ENCODE results near the gene INPP4A.

Gene INPP4A

GRCh38 chr2:98547092-98547790 lies 102.6 kb downstream of the INPP4A start:
- no peak for DNase-seq

DNA sequence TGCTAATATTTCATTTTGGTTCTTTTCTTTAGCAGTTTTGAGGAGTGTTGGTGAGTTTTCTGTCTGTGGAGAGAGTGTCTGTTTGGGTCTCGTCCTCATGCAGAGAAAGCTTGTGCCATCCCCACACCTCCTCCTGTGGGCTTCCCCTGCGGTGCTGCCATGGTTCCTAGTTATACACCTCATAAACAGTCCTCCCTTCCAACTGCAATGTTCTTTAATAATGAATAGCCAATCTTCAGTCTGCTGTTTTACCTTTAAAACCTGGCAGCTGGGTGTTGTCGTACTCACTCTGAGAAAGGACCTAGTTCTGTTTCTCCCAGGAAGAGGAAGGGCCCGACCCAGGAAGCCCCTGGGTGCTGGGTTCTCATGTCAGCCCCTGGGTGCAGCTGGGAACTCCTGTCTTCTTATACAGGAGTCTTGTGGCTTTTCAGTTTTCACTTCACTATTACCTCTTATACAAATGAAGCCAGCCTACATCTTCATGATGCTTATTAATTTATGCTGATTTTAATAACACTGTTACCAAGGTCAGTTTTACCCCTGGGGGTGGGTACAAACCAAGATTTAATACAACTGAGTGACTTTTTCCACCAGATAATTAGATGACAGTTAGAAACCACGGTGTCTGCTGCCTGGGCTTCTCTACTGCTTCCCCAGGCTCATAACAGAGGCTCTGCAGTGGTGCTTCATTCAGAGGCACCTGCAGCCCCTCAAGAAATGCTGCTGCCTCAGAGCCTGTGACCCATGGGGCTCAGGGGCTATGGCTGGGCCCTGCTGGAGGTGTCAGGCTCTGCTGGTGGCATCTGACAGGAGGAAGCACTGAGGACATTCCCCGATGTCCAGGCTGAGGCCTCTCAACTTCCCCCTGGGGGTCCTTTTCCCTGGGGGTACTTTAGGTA lies 104.5 kb downstream of the INPP4A start:
- no peak for DNase-seq

- DNase-seq = no peak
These were observed 105.5 kb downstream of the INPP4A start for GRCh38 chr2:98550165-98550564.

DNA sequence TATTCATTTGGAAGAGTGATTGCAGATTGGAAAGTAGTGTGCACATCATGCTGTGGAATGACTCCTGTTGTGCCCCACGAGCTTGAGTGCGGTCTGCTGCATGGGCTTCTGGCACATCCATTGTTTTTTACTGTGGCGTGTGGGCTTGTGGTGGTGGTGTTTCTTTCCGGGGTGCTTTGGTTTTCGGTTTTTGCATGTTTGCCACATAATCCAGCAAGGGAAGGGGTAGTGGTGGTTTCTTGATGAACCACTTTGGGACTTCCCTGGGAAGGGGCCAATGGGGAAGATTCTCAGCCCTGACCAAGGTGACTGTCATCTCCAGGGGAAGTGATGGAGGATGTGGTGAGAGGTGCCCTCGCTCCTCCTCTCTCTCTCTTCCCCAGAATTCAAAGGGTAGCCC lies 106.7 kb downstream of the INPP4A start:
- no peak for DNase-seq

DNA sequence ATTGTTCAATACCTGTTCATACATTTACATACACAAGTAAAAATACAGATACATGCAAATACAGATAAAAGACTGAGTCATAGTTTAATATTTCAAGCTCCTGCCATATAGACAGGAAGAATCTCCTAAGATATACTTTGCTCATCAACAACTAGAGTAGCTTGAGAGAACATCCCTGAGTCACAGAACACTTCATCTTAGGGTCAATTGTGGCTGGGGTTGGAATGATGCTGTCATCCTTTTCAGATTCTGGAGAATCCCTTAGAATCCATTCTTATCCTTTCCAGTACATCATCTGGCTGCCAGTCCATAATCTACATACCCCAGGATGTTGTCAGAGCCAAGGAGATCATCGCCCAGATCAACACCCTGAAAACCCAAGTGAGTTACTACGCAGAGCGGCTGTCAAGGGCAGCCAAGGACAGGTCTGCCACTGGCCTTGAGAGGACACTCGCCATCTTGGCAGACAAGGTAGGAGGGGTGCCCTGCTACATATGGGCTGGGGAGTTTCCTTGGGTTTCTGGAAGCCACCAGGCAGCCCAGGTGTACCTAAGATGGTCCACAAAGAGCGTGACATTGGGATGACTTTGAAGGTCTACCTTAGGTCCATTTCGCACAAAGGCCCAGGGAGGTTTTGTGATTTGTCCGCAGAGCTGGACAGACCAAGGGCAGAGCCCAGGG lies 108.0 kb downstream of the INPP4A start:
- no peak for DNase-seq

DNA sequence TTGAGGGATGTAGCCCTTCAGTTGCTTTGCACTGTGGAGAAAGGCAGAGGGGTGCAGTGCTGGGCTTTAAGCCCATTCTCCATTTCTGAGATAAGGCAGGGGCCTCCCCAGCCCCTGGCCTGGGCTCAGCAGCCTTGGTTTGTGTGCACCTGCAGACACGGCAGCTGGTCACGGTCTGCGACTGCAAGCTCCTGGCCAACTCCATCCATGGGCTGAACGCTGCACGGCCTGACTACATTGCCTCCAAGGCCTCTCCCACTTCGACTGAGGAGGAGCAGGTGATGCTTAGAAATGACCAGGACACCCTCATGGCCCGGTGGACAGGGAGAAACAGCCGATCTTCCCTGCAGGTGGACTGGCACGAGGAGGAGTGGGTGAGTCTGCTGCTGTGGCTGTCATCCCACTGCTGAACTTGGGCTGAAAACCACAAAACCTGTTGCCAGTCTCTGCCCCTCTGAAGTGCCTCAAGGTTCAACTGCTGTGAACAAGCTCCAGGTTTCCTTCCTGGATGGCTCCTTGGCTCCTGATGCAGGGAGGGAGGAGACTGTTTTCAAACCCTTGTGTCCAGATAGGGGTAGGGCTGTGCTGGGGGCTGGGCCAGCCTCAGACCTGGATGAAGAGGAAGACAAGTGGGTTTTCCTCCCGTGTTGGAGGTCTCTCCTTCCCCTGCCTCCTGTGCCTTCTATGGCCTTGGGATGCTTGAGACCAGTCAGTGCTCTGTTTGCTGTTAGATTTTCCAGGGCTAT lies 109.6 kb downstream of the INPP4A start:
- DNase-seq = no peak

- DNase-seq = no peak
These were observed 111.0 kb downstream of the INPP4A start for GRCh38 chr2:98555696-98556095.

DNA sequence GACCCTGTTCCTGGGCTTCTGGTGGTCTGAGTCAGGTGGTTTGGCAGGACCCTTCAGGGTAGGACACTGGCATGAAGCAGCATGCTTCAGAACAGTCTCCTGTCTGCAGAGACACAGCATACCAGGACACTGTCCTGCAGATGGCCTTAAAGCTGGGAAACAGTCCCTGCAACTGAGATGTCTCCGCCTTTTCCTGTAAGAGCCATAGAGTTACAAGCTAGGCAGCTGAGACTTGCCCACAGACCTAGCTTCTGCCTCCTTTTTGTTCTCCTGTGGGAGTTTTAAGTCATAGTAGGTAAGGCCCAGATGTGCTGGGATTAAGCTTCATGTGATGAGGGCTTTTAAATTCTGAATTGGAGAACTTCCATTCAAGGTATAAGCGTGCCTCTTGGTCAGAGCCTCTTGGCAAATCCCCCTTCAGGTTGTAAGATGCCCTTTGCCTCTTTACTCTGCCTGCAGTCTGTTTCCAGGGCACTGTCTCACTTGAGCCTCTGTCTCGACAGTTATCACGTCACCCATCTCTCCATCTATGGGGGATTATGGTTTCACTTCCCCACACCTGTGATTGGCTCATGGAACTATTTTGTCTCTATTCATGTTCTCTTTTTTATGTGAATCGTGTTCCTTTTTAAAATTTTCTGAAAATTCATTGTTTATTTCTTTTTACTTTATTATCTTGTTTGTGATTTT lies 111.8 kb downstream of the INPP4A start:
- no peak for DNase-seq

GRCh38 chr2:98558852-98559530 lies 114.3 kb downstream of the INPP4A start:
- no peak for DNase-seq

GRCh38 chr2:98559581-98559980 lies 114.9 kb downstream of the INPP4A start:
- DNase-seq = no peak

DNA sequence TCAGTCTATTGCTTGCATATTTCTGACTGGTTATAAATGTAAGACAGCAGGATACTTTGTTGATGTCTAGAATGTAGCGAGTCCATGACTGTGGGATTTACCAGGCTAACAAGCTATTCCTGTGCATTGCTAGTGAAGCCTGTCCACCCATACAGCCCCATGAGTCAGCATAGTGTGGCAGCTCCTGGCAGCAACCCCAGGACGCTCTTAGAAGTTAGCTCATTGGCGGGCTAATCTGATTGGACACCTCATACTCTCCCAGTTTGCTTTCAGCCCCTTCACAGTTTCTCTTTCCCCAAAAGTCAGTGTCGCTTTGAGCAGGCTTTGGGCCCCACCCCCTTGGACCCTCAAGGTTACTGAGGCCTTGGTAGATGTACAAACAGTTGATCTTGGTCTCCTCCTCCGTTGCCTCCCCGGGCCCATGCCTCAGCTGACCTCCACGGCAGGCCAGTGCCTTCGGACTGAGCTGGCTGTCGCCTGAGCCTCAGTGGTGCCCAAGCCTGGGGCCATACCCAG lies 115.7 kb downstream of the INPP4A start:
- DNase-seq = no peak

- no peak for DNase-seq
These were observed 116.4 kb downstream of the INPP4A start for GRCh38 chr2:98561018-98561417.

DNA sequence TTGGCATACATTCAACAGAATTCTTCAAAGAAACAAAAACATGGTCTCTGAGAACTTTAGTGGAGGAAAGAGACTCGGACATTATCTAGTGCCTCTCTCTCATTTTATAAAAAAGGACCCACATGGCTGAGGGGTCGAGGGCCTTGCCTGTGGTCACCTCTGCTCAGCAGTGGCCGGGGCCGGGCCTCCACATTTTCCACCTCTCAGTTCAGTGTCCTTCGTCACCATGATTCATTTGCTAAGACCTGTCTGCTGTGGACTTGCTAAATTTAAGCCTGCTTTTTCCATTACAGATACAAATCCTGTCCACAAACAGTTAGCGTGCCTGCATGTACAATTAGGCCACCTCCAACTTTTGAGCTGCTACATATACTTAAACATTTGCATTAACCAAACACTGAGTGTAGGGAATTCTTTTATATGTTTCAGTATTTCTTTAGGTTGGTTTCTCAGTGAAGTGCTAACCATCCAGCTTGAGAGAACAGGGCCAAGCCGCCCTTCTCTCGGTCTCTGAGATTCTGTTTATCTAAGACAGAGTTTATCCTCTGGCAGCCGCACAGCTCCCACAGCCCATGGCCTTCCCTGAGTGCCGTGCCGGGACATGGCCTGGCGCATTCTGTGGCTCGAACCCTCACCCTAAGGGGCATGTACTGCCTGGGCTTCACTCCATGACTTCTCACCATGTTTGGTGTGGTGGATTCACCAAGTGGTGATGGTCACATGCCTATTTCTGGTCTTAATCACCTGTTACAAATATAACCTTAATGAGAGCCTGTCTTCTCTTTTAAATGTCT lies 117.4 kb downstream of the INPP4A start:
- no peak for DNase-seq

DNA sequence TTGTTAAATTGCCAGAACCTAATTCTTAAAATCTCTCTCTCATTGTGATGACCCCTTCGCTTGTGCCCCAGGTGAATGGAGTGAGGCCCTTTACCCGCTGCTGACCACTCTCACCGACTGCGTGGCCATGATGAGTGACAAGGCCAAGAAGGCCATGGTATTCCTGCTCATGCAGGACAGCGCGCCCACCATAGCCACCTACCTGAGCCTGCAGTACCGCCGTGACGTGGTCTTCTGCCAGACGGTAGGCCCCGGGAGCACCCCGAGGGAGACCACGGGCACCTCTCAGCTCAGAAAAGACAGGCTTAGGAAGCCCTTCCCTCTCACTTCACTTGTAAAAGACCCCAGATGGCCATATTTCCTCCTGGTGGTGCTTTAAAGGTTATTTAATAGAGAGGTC lies 118.7 kb downstream of the INPP4A start:
- no peak for DNase-seq

- DNase-seq = no peak
These were observed 120.0 kb downstream of the INPP4A start for GRCh38 chr2:98564541-98565132.

DNA sequence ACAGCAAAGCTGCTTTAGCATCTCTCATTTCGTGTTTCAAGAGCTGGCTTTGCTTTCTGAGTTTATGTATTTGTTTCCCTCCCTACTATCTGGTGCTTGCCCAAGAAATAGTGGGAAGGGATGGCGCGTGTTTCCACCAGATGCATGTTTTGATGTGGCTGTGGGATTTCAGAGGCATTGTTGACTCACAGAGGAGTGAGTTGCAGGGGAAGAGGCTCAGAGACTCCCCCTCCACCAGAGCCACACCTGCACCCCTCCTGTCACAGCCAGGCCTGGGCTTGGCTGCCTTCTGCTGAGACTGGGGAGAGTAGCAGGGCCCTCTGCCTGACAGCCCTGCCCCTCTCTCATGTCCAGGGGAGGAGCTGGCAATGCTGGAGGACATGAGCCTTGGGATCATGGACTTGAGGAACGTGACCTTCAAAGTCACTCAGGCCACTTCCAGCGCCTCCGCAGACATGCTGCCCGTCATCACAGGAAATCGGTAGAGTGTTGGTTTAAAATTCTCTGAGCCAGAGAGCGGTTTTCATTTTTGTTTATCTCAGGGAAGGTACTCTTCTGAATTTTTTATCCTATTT lies 120.7 kb downstream of the INPP4A start:
- DNase-seq = no peak

DNA sequence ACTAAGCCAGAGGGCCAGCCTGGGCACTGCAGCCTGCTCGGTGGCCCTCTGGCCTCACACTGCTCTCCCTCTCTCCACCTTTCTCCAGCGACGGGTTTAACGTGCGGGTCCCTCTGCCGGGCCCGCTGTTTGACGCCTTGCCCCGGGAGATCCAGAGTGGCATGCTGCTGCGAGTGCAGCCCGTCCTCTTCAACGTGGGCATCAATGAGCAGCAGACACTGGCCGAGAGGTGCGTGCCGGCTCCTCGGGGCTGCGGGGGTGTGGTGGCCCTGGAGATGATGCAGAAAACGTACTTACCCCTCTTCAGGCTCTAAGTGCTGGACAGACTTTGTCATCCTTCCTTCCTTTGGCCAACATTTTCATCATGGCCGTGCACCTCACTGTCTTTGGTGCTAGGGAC lies 121.3 kb downstream of the INPP4A start:
- no peak for DNase-seq

- no peak for DNase-seq
These were observed 123.7 kb downstream of the INPP4A start for GRCh38 chr2:98568161-98568956.
